Neutrophil (primary cell): ENCODE measurements around the gene TGFBRAP1.

Experiments used
- H3K27ac ChIP-seq: fragments of 200-600 bp; sonication (generic); 2 replicates; pipeline ENCODE4 v1.5.1; 2016; ENCODE audit warnings: mild to moderate bottlenecking, moderate library complexity
- H3K27me3 ChIP-seq: fragments of 200-600 bp; sonication (generic); 2 replicates; pipeline ENCODE4 v1.6.0; 2016; ENCODE audit warnings: mild to moderate bottlenecking
- H3K36me3 ChIP-seq: fragments of 200-600 bp; sonication (generic); 2 replicates; pipeline ENCODE4 v1.5.1; 2017
- H3K4me1 ChIP-seq, 2 experiments: fragments of 200-600 bp in 1 of 2; sonication (generic) in 1 of 2; 1 replicate in 1 of 2; 2 replicates in 1 of 2; pipeline versions ENCODE4 v1.5.1 to v1.6.1; 2013 to 2016; ENCODE audit warnings: low read depth in 1 of 2, low read length in 1 of 2, mild to moderate bottlenecking in 1 of 2, moderate library complexity in 1 of 2; ENCODE audit not compliant: control insufficient read depth in 1 of 2, insufficient read depth in 1 of 2
- H3K4me3 ChIP-seq, 2 experiments: fragments of 200-600 bp in 1 of 2; sonication (generic) in 1 of 2; 1 replicate in 1 of 2; 2 replicates in 1 of 2; pipeline ENCODE4 v1.5.1; 2013 to 2016; ENCODE audit warnings: low read depth in 1 of 2, low read length in 1 of 2, mild to moderate bottlenecking in 1 of 2, moderate library complexity in 1 of 2
- H3K9me3 ChIP-seq: fragments of 200-600 bp; sonication (generic); 2 replicates; pipeline ENCODE4 v1.5.1; 2016
- TF ChIP-seq, protein P1 (sequence below): fragments of 200-600 bp; sonication (generic); IDR thresholded peaks from 2 replicates; pipeline ENCODE4 v1.5.1; 2016; ENCODE audit warnings: antibody characterized with exemption

TGFBRAP1 gene, protein sequence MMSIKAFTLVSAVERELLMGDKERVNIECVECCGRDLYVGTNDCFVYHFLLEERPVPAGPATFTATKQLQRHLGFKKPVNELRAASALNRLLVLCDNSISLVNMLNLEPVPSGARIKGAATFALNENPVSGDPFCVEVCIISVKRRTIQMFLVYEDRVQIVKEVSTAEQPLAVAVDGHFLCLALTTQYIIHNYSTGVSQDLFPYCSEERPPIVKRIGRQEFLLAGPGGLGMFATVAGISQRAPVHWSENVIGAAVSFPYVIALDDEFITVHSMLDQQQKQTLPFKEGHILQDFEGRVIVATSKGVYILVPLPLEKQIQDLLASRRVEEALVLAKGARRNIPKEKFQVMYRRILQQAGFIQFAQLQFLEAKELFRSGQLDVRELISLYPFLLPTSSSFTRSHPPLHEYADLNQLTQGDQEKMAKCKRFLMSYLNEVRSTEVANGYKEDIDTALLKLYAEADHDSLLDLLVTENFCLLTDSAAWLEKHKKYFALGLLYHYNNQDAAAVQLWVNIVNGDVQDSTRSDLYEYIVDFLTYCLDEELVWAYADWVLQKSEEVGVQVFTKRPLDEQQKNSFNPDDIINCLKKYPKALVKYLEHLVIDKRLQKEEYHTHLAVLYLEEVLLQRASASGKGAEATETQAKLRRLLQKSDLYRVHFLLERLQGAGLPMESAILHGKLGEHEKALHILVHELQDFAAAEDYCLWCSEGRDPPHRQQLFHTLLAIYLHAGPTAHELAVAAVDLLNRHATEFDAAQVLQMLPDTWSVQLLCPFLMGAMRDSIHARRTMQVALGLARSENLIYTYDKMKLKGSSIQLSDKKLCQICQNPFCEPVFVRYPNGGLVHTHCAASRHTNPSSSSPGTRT

DNA sequence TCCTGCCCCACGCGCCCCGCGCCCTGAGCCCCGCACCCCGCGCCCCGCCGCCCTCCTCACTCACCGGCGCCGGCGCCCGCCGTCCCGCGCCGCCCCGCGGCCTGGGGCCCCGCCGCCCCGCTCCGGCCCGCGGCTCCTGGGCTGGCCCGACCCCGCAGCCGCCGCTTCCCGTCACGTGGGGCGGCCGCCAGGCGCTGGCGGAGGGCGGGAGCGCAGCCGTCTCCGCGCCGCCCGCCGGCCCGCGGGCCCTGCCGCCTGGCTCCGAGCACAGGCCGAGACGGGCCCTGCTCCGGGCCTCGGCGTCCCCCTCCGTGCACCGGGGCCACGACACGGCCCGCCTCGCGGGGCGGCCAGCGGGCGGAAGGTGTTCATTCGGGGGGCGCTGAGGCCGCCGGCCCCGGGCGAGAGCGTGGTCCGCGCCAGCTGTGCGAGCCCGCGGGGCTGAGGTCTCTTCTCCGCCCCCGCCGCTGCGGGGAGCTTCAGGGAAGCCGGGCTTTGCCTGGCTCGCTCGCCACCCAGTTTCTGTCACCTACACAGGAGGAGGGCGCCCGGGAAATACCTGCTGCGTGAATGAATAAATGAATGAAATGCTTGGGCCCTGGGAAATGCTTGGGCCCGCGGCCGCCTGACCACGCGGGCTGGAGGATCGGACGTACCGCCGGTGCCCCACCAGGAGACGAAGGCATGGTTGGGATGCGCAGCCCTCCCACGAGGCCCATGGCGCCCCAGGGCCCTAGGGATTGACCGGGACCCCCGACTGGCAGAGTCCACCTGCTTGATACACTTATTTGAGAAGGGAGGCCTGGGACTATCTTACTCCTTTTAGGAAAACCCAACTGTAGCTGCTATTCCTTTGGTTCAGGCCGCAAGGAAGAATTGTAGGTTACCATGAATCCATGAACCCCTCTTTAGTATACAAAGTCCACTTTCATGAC lies at the start of gene TGFBRAP1:
Gene TGFBRAP1, minus strand, starts transcription at position 175 of the 935 bp plus-strand sequence. CDS start 21,434 bp downstream, outside the sequence.
- H3K27ac ChIP-seq = peak within 1 kb of the TSS; percentile 77
- H3K36me3 ChIP-seq = no peaks in the 10 kb centered on the region
- no peaks in the 10 kb centered on the region for H3K9me3 ChIP-seq
- TF ChIP-seq, protein P1, sequence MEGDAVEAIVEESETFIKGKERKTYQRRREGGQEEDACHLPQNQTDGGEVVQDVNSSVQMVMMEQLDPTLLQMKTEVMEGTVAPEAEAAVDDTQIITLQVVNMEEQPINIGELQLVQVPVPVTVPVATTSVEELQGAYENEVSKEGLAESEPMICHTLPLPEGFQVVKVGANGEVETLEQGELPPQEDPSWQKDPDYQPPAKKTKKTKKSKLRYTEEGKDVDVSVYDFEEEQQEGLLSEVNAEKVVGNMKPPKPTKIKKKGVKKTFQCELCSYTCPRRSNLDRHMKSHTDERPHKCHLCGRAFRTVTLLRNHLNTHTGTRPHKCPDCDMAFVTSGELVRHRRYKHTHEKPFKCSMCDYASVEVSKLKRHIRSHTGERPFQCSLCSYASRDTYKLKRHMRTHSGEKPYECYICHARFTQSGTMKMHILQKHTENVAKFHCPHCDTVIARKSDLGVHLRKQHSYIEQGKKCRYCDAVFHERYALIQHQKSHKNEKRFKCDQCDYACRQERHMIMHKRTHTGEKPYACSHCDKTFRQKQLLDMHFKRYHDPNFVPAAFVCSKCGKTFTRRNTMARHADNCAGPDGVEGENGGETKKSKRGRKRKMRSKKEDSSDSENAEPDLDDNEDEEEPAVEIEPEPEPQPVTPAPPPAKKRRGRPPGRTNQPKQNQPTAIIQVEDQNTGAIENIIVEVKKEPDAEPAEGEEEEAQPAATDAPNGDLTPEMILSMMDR = no peak
- H3K4me1 ChIP-seq = peaks cover 46 to 55% of the 10 kb centered on the region in 2 experiments
- H3K4me3 ChIP-seq = peak within 1 kb of the TSS; percentile 66 to 69
- no peaks in the 10 kb centered on the region for H3K27me3 ChIP-seq

DNA sequence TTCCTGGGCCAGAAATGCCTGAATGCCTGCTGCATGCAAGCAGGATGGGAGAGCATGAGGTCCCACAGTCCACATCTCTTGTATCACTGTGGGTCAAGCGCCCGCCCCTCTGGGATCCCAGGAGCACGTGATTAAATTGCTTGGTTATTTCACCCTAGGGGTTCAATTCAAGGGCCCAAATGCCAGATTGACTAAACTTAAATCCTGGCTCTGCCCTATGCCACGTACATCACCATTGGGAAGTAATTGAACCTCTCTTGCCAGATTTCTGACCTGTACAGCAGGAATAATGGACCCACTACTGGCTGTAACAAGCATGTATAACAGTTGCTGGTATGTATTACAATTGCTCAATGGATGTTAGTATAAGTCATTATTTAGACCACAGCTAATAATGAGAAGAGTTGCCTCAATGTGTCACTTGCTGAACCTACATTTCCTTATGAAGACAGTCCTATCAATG lies 49.4 kb upstream of the TGFBRAP1 start:
- no peak overlapping the region for H3K27ac ChIP-seq

DNA sequence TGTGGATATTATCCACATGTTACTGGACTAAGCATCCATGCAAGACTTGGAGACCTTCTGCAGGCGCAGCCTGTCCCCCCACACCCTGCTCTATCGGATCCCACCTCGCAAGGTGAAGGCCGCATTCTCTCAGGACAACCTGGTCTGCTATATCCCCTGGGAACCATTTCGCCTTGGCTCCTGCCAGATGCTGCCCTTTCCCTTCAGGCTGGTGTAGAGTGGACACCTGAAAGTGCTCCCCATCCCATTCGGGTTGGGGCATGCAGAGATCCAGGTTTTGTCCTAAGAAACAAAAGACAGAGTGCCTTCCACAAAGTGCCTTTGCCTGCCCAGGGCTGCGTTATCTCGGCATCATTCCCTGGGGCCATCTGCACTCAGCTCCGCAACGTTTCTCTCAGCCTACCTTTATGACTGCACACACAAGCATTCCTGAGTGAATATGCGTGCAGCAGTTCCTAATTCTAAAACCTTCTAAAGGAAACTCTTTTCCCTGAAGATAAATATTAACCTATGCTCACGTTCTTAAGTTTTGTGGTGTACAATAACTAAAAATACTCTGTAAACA lies 48.8 kb upstream of the TGFBRAP1 start:
- Histone ChIP-seq H3K9me3 (no peaks in the 10 kb centered on the region), H3K27ac (no peak overlapping the region), H3K36me3 (no peaks in the 10 kb centered on the region), H3K27me3 (peaks cover 7% of the 10 kb centered on the region), H3K4me3 (no peak overlapping the region), H3K4me1 (peaks cover 10 to 16% of the 10 kb centered on the region in 2 experiments)
- TF ChIP-seq, protein P1 = no peak

More for the DNA sequence above, 49.4 kb upstream of the TGFBRAP1 start:
- Histone ChIP-seq H3K36me3 (no peaks in the 10 kb centered on the region), H3K9me3 (no peaks in the 10 kb centered on the region), H3K4me1 (peaks cover 10 to 16% of the 10 kb centered on the region in 2 experiments), H3K4me3 (no peak overlapping the region), H3K27me3 (peaks cover 13% of the 10 kb centered on the region)
- TF ChIP-seq, protein P1 = no peak

DNA sequence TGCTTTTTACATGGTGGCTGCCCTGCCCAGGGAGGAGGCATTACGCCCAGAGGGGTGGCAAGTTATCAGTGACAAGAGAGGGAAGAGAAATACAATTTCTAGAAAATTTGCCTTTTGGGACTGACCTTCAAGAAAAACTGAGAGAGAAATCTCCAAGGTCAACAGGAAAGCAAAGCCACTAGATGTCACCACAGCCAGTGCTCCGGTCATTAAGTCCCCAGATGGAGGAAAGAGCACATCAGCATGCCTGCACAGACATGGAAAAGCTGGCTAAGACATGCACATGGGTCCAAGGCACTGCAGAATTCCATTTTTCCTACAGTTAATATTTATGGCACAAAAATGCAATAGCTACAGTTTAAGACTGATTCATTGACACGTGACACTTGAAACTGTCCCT lies 48.3 kb upstream of the TGFBRAP1 start:
- no peak overlapping the region for H3K4me3 ChIP-seq
- H3K27me3 ChIP-seq = peaks cover 5% of the 10 kb centered on the region
- TF ChIP-seq, protein P1 = no peak
- H3K27ac ChIP-seq = no peak overlapping the region
- no peaks in the 10 kb centered on the region for H3K36me3 ChIP-seq
- H3K9me3 ChIP-seq = no peaks in the 10 kb centered on the region
- peaks cover 10 to 16% of the 10 kb centered on the region in 2 experiments for H3K4me1 ChIP-seq
